NCI-H748 treated with DMSO at 0.1 percent for 48 hours (cell line): ENCODE measurements around the gene ZBTB47.

Experiments
- DNase-seq: peaks from one replicate; lab custom pipeline; 2025; lab: John Stamatoyannopoulos, UW

ZBTB47 gene

GRCh38 chr3:42665050-42665878, 11.8 kb downstream of the ZBTB47 start:
- DNase-seq = no peak

- DNase-seq = no peak
Observed at GRCh38 chr3:42666022-42666421, 12.5 kb downstream of the ZBTB47 start.

GRCh38 chr3:42666577-42666998, 13.1 kb downstream of the ZBTB47 start:
- DNase-seq = no peak

- no peak for DNase-seq
Observed at GRCh38 chr3:42667096-42667522, 13.6 kb downstream of the ZBTB47 start.

GRCh38 chr3:42667523-42668412, 14.3 kb downstream of the ZBTB47 start:
- DNase-seq = no peak

- DNase-seq = no peak
Observed at GRCh38 chr3:42668413-42668760, 14.9 kb downstream of the ZBTB47 start.

- no peak for DNase-seq
Observed at GRCh38 chr3:42668793-42669217, 15.3 kb downstream of the ZBTB47 start.

GRCh38 chr3:42670051-42670576, 16.6 kb downstream of the ZBTB47 start:
- no peak for DNase-seq

- no peak for DNase-seq
Observed at GRCh38 chr3:42670670-42671069, 17.2 kb downstream of the ZBTB47 start.

GRCh38 chr3:42672515-42672914, 19.0 kb downstream of the ZBTB47 start:
- no peak for DNase-seq

- no peak for DNase-seq
Observed at GRCh38 chr3:42673082-42673481, 19.6 kb downstream of the ZBTB47 start.

GRCh38 chr3:42674146-42674545, 20.6 kb downstream of the ZBTB47 start:
- no peak for DNase-seq

GRCh38 chr3:42675909-42676308, 22.4 kb downstream of the ZBTB47 start:
- DNase-seq = no peak

GRCh38 chr3:42678447-42678846, 24.9 kb downstream of the ZBTB47 start:
- no peak for DNase-seq

GRCh38 chr3:42680271-42680670, 26.8 kb downstream of the ZBTB47 start:
- DNase-seq = no peak

- DNase-seq = no peak
Observed at GRCh38 chr3:42680806-42681205, 27.3 kb downstream of the ZBTB47 start.

- DNase-seq = no peak
Observed at GRCh38 chr3:42681361-42682038, 28.0 kb downstream of the ZBTB47 start.

- no peak for DNase-seq
Observed at GRCh38 chr3:42682301-42683070, 29.0 kb downstream of the ZBTB47 start.

- no peak for DNase-seq
Observed at GRCh38 chr3:42683875-42684598, 30.5 kb downstream of the ZBTB47 start.

GRCh38 chr3:42684632-42685362, 31.3 kb downstream of the ZBTB47 start:
- no peak for DNase-seq
